ENCODE measurements around the gene BCL7A.

- TF ChIP-seq CTCF (IDR thresholded peaks at IDR 0.05) = no peak
- no peak for TF ChIP-seq ZC3H11A (IDR thresholded peaks at IDR 0.05)
- no peak for TF ChIP-seq MYC (IDR thresholded peaks at IDR 0.05; ENCODE audit: borderline replicate concordance, low read length)
- TF ChIP-seq MAX (IDR thresholded peaks at IDR 0.05) = peak; percentile 51
- TF ChIP-seq ZNF302 (CRISPR knock-in tag; IDR thresholded peaks at IDR 0.05) = no peak
- peak; percentile 63 for TF ChIP-seq POLR2A (IDR thresholded peaks at IDR 0.05; ENCODE audit: low read length)
- no peak for TF ChIP-seq CBX8 (IDR thresholded peaks at IDR 0.05)
- TF ChIP-seq CEBPB (IDR thresholded peaks at IDR 0.05) = no peak
- no peak for TF ChIP-seq RFX5 (IDR thresholded peaks at IDR 0.05)
- TF ChIP-seq SMC3 (IDR thresholded peaks at IDR 0.05) = peak; percentile 25; the same call in 1 of the 3 replicates
- no peak; a peak in 1 of 5 replicates for TF ChIP-seq RAD21 (conservative IDR thresholded peaks at IDR 0.05 in 1 of 2, IDR thresholded peaks at IDR 0.05 in 1 of 2)
- TF ChIP-seq CHD2 (IDR thresholded peaks at IDR 0.05; ENCODE audit: low read length, partially characterized antibody) = no peak
Observed at GRCh38 chr12:122021822-122022392, at the start of gene BCL7A.

Data from A549 (cell line).